Embryonic facial prominence (tissue), 1 donor: ENCODE data around the gene AKR7A3.

ENCODE experiments used
- DNase-seq: peaks from one replicate; pipeline ENCODE4 v3.0.0-alpha.2; 2016; ENCODE audit errors: extremely low spot score

AKR7A3 gene

GRCh38 chr1:19254416-19254815 lies 34.2 kb downstream of the AKR7A3 start:
- no peak for DNase-seq

- DNase-seq: peak; percentile 61
These were observed 37.0 kb downstream of the AKR7A3 start, which contains the start of the genes EMC1 and MRTO4 for GRCh38 chr1:19251305-19252196. Gene EMC1, minus strand, starts transcription at chr1:19251524. Its CDS starts 15 bp downstream, at chr1:19251509. Gene MRTO4, plus strand, starts transcription at chr1:19251805. Its CDS starts 31 bp downstream, at chr1:19251836.

GRCh38 chr1:19250629-19251304 lies 37.8 kb downstream of the AKR7A3 start:
- DNase-seq: no peak

GRCh38 chr1:19240673-19241538 lies 47.7 kb downstream of the AKR7A3 start:
- DNase-seq: no peak

- no peak for DNase-seq
These were observed 48.7 kb downstream of the AKR7A3 start for GRCh38 chr1:19239876-19240275.

GRCh38 chr1:19234224-19234623 lies 54.3 kb downstream of the AKR7A3 start:
- DNase-seq: no peak
